HepG2 (cell line): ENCODE results near the gene SPATA25. TPM values are rescaled to one million over a fixed set of nuclear protein-coding genes. Genes with fewer than 3 reads are reported as not detected.

Source experiments
- EEA1 ChIP-seq: sonication (generic); formaldehyde crosslinking; IDR thresholded peaks from 2 replicates; pipeline ENCODE4 v1.5.1; 2020; ENCODE audit warnings: mild to moderate bottlenecking, missing genetic modification reagents, borderline replicate concordance
- FOXC1 ChIP-seq: sonication (generic); formaldehyde crosslinking; IDR thresholded peaks from 2 replicates; pipeline ENCODE4 v1.8.0; 2022; ENCODE audit warnings: mild to moderate bottlenecking, missing genetic modification reagents, borderline replicate concordance
- NCOA5 ChIP-seq: sonication (generic); formaldehyde crosslinking; IDR thresholded peaks from 2 replicates; pipeline ENCODE4 v1.4.0; 2020; ENCODE audit warnings: missing genetic modification reagents
- SMYD3 ChIP-seq: sonication (generic); formaldehyde crosslinking; IDR thresholded peaks from 2 replicates; pipeline ENCODE4 v1.8.1; 2023; ENCODE audit warnings: mild to moderate bottlenecking, missing genetic modification reagents
- TOPORS ChIP-seq: sonication (generic); formaldehyde crosslinking; IDR thresholded peaks from 2 replicates; pipeline ENCODE4 v1.8.0; 2023; ENCODE audit warnings: mild to moderate bottlenecking, missing genetic modification reagents
- ZIK1 ChIP-seq: sonication (generic); formaldehyde crosslinking; IDR thresholded peaks from 2 replicates; pipeline ENCODE4 v1.5.0; 2020; ENCODE audit warnings: mild to moderate bottlenecking, low read depth, missing genetic modification reagents, borderline replicate concordance
- ZKSCAN5 ChIP-seq: sonication (generic); formaldehyde crosslinking; IDR thresholded peaks from 2 replicates; pipeline ENCODE4 v1.5.1; 2020; ENCODE audit warnings: mild to moderate bottlenecking, missing genetic modification reagents
- ZNF7 ChIP-seq: IDR thresholded peaks from 2 replicates; pipeline ENCODE4 v1.6.1; 2016; ENCODE audit warnings: missing biosample characterization, missing genetic modification reagents
- ZNF720 ChIP-seq: sonication (generic); formaldehyde crosslinking; IDR thresholded peaks from 2 replicates; pipeline ENCODE4 v1.4.0; 2020; ENCODE audit warnings: missing genetic modification reagents
- ZNF790 ChIP-seq: sonication (generic); formaldehyde crosslinking; IDR thresholded peaks from 2 replicates; pipeline ENCODE4 v1.8.0; 2022; ENCODE audit warnings: missing genetic modification reagents, mild to moderate bottlenecking, borderline replicate concordance
- ZNF879 ChIP-seq: sonication (generic); formaldehyde crosslinking; IDR thresholded peaks from 2 replicates; pipeline ENCODE4 v1.8.1; 2023; ENCODE audit warnings: missing genetic modification reagents
- ZNF891 ChIP-seq: sonication (generic); formaldehyde crosslinking; IDR thresholded peaks from 2 replicates; pipeline ENCODE4 v1.5.0; 2020; ENCODE audit warnings: mild to moderate bottlenecking, missing genetic modification reagents
- ZSCAN21 ChIP-seq: sonication (generic); formaldehyde crosslinking; IDR thresholded peaks from 2 replicates; pipeline ENCODE4 v1.8.0; 2022; ENCODE audit warnings: mild to moderate bottlenecking, missing genetic modification reagents, moderate library complexity, borderline replicate concordance
- polyA plus RNA-seq, 8 experiments: library from polyadenylated mRNA; depleted of rRNA in 3 of 8; stranded (reverse) in 7 of 8; unstranded in 1 of 8; fragments of >200 nt; fragmentation: Illumina TruSeq in 4 of 8; extraction: Trizol in 4 of 8; gene quantifications; 2 replicates each; pipeline versions ENCODE4 v1.2.1 to v1.2.3, GENCODE V29; 2011 to 2016; ENCODE audit warnings: low read depth in 4 of 8, missing spikeins in 1 of 8, mixed read lengths in 1 of 8; ENCODE audit not compliant: insufficient read depth in 1 of 8
- total RNA-seq, 5 experiments: library from RNA; depleted of rRNA; stranded (reverse); fragments of >200 nt; fragmentation: Illumina TruSeq; extraction: Trizol; gene quantifications; 2 replicates each; pipeline ENCODE4 v1.2.3, GENCODE V29; 2016; ENCODE audit warnings: low read depth in 1 of 5
- TF ChIP-seq, protein P1 (sequence below): sonication (generic); formaldehyde crosslinking; IDR thresholded peaks from 2 replicates; pipeline ENCODE4 v1.4.0; 2020; ENCODE audit warnings: mild to moderate bottlenecking, missing genetic modification reagents
- TF ChIP-seq, protein P2 (sequence below), 2 experiments: IDR thresholded peaks; 2 replicates each; pipeline ENCODE4 v1.6.1; 2011 to 2012; ENCODE audit warnings: low read length in 2 of 2, borderline replicate concordance in 1 of 2, low read depth in 1 of 2, mild to moderate bottlenecking in 1 of 2, moderate library complexity in 1 of 2
- TF ChIP-seq, protein P3 (sequence below): sonication (generic); formaldehyde crosslinking; IDR thresholded peaks from 2 replicates; pipeline ENCODE4 v1.5.0; 2020; ENCODE audit warnings: mild to moderate bottlenecking, missing genetic modification reagents

SPATA25 gene
- total and polyA plus RNA-seq, 2 of the 13 experiments (the other 11 are each of a cell fraction or from before 2014, with no cell fraction given), result 4.8 to 7.6 TPM

DNA sequence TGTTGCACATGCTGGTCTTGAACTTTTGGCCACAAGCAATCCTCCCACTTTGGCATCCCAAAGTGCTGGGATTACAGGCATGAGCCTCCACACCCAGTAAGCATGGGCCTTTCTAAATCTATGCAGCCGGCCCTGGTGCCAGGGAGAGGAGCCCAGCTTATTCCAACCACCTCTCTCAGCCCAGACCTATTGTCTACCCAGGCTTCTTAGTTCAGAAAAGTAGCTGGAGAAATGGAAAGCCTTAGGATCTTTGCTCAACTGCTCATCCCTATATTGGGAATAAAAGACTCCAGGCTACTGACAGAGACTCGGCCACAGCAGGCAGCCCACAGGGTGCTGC lies 39.3 kb upstream of the SPATA25 start (continued):
- TF ChIP-seq ZKSCAN5 (CRISPR knock-in tag), result no peak
- TF ChIP-seq, protein P1, sequence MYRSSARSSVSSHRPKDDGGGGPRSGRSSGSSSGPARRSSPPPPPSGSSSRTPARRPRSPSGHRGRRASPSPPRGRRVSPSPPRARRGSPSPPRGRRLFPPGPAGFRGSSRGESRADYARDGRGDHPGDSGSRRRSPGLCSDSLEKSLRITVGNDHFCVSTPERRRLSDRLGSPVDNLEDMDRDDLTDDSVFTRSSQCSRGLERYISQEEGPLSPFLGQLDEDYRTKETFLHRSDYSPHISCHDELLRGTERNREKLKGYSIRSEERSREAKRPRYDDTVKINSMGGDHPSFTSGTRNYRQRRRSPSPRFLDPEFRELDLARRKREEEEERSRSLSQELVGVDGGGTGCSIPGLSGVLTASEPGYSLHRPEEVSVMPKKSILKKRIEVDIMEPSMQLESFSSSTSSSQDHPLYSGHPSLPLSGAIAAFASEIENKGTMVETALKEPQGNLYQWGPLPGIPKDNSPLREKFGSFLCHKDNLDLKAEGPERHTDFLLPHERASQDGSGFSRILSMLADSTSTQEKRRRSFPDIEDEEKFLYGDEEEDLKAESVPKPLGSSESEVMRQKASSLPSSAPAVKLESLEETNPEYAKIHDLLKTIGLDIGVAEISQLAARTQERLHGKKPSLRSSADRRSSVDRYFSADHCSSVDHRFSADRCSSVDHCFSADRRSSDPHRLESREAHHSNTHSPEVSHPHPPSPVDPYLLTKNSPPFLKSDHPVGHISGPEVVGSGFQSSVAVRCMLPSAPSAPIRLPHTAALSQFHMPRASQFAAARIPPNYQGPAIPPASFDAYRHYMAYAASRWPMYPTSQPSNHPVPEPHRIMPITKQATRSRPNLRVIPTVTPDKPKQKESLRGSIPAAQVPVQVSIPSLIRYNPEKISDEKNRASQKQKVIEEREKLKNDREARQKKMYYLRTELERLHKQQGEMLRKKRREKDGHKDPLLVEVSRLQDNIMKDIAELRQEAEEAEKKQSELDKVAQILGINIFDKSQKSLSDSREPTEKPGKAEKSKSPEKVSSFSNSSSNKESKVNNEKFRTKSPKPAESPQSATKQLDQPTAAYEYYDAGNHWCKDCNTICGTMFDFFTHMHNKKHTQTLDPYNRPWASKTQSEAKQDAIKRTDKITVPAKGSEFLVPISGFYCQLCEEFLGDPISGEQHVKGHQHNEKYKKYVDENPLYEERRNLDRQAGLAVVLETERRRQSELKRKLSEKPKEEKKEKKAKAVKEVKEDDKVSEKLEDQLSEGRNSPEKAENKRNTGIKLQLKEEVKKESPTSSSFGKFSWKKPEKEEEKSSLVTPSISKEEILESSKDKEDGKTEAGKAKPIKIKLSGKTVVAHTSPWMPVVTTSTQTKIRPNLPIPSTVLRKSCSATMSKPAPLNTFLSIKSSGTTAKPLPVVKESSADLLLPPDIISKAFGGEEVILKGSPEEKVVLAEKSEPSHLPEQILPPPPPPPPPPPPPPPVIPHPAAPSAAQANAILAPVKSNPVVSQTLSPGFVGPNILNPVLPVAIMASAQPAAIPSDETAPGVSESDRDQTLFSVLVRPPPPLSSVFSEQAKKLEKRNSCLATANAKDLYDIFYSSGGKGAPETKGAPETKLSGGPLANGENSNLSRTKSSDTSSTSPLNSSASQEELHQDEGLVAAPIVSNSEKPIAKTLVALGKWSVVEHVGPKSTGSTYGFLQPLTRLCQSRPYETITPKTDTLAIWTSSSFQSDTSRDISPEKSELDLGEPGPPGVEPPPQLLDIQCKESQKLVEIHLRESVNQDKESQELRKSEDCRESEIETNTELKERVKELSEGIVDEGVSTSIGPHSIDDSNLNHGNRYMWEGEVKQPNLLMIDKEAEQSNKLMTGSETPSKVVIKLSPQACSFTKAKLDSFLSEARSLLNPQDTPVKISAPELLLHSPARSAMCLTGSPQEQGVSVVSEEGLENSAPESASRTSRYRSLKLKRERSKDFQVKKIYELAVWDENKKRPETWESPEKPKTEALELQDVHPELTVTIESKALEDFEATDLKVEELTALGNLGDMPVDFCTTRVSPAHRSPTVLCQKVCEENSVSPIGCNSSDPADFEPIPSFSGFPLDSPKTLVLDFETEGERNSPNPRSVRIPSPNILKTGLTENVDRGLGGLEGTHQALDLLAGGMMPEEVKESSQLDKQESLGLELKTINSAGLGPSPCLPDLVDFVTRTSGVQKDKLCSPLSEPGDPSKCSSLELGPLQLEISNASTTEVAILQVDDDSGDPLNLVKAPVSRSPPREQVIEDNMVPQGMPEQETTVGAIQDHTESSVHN (CRISPR knock-in tag), result 0 out of 2 replicates have a peak, but pooled peaks have one; percentile 8
- TF ChIP-seq ZIK1 (CRISPR knock-in tag), result no peak
- TF ChIP-seq ZNF790 (CRISPR knock-in tag), result no peak
- peak; percentile 73; the same call in 1 of the 2 replicates for TF ChIP-seq ZNF891 (CRISPR knock-in tag)
- TF ChIP-seq, protein P2, sequence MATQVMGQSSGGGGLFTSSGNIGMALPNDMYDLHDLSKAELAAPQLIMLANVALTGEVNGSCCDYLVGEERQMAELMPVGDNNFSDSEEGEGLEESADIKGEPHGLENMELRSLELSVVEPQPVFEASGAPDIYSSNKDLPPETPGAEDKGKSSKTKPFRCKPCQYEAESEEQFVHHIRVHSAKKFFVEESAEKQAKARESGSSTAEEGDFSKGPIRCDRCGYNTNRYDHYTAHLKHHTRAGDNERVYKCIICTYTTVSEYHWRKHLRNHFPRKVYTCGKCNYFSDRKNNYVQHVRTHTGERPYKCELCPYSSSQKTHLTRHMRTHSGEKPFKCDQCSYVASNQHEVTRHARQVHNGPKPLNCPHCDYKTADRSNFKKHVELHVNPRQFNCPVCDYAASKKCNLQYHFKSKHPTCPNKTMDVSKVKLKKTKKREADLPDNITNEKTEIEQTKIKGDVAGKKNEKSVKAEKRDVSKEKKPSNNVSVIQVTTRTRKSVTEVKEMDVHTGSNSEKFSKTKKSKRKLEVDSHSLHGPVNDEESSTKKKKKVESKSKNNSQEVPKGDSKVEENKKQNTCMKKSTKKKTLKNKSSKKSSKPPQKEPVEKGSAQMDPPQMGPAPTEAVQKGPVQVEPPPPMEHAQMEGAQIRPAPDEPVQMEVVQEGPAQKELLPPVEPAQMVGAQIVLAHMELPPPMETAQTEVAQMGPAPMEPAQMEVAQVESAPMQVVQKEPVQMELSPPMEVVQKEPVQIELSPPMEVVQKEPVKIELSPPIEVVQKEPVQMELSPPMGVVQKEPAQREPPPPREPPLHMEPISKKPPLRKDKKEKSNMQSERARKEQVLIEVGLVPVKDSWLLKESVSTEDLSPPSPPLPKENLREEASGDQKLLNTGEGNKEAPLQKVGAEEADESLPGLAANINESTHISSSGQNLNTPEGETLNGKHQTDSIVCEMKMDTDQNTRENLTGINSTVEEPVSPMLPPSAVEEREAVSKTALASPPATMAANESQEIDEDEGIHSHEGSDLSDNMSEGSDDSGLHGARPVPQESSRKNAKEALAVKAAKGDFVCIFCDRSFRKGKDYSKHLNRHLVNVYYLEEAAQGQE (IDR thresholded peaks at IDR 0.05; ENCODE audit: borderline replicate concordance in 1 of 2, low read depth in 1 of 2, low read length in 2 of 2), result no peak
- TF ChIP-seq ZNF879, result no peak
- TF ChIP-seq NCOA5 (CRISPR knock-in tag), result no peak
- 0 out of 2 replicates have a peak, but pooled peaks have one; percentile 7 for TF ChIP-seq ZSCAN21 (CRISPR knock-in tag)
- TF ChIP-seq EEA1, result peak; percentile 58; the same call in 1 of the 2 replicates
- TF ChIP-seq SMYD3 (CRISPR knock-in tag), result no peak
- no peak for TF ChIP-seq ZNF720 (CRISPR knock-in tag)
- TF ChIP-seq, protein P3, sequence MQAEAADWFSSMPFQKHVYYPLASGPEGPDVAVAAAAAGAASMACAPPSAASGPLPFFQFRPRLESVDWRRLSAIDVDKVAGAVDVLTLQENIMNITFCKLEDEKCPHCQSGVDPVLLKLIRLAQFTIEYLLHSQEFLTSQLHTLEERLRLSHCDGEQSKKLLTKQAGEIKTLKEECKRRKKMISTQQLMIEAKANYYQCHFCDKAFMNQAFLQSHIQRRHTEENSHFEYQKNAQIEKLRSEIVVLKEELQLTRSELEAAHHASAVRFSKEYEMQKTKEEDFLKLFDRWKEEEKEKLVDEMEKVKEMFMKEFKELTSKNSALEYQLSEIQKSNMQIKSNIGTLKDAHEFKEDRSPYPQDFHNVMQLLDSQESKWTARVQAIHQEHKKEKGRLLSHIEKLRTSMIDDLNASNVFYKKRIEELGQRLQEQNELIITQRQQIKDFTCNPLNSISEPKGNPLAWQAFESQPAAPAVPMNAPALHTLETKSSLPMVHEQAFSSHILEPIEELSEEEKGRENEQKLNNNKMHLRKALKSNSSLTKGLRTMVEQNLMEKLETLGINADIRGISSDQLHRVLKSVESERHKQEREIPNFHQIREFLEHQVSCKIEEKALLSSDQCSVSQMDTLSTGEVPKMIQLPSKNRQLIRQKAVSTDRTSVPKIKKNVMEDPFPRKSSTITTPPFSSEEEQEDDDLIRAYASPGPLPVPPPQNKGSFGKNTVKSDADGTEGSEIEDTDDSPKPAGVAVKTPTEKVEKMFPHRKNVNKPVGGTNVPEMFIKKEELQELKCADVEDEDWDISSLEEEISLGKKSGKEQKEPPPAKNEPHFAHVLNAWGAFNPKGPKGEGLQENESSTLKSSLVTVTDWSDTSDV (CRISPR knock-in tag), result no peak
- TF ChIP-seq TOPORS (CRISPR knock-in tag), result 0 out of 2 replicates have a peak, but pooled peaks have one; percentile 3
- TF ChIP-seq FOXC1, result no peak
- no peak for TF ChIP-seq ZNF7 (CRISPR knock-in tag)
